ENCODE results near the gene RPS23.

RPS23 gene

GRCh38 chr5:82277987-82278710 is at the start of gene RPS23:
RPS23 (minus strand) TSS chr5:82278354; CDS start chr5:82278323, 31 bp downstream.
- DNase-seq: peak; percentile 91

- no peak for DNase-seq
Measured at GRCh38 chr5:82327941-82328340, 49.8 kb upstream of the RPS23 start.

DNA sequence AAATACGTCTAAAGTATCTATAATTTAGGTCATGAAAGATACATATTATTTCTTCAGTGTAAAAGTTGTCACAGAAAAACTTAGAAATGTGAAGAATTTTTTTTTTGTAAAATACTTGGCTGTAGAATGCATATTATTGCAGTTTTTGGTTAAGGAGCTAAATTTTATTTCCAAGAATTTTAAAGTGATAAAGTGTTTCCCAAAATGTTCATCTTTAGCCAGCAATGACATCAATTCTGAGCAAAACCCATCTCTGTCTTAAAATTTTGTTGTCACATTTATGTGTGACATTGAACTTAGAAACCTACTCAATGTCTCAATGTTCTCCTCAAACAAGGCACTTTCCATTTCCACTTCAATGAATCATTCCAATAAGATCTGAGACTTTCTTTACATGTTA is 47.8 kb upstream of the RPS23 start:
- no peak for DNase-seq

DNA sequence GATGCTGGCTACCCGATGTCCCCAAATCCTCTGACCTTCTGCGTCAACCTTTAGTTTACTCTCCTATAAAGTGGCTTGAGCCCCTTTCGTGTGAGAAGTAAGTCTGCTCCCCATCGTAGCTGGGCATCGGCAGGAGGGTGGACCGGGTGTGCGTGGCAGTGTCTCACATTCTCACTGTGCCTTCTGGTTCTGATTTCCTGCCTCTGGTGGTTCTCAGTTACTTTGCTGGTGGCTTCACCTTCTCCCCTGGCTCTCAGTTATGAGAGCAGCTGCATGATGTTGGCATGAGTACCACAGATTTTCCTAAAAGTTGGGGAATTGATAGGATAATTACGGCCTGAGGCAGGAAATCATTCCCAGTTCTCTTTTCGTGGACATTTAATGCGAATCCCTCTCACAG is 47.0 kb upstream of the RPS23 start:
- DNase-seq: no peak

DNA sequence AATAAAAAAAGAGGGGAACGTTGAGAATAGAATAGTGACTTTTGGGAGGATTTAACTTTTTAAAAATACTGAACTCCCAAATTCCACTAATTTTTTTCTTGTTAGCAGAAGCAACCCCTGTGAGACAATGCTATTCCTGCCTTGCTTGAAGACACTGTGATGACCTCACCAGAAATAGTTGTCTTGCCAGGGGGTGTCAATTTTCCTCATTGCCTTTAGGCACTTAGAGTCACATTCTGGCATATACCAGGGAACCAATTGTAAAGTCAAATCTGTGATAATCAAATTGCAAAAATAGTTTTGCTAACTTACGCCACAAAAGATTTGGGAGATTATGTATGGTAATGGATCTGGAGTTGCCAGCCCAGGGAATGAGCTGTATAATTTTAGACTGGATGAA is 42.8 kb upstream of the RPS23 start:
- no peak for DNase-seq

GRCh38 chr5:82319651-82320376 is 41.7 kb upstream of the RPS23 start:
- no peak for DNase-seq

- no peak for DNase-seq
Measured at GRCh38 chr5:82319192-82319591, 41.0 kb upstream of the RPS23 start.

GRCh38 chr5:82314964-82315758 is 37.0 kb upstream of the RPS23 start:
- no peak for DNase-seq

- DNase-seq: no peak
Measured at GRCh38 chr5:82313016-82313415, 34.9 kb upstream of the RPS23 start.

DNA sequence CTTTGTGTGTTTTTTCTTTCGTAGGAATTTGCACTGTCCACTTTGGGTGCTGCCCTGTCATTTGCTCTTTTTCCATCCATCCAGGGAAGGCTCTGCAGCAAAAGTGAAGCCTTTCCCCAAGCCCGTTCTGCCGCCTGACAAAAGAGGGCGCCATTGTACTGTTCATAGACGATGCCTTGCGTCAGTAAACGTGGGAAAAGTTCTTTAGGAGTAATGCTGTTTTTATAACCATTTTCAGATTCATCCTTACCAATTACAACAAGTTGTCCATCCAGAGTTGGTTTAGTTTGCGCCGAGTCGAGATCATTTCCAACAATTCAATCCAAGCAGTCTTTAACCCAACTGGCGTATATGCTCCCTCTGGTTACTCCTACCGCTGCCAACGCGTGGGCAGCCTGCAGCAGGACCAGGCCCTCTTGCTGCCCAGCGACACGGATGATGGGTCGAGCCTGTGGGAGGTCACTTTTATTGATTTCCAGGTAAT is 34.3 kb upstream of the RPS23 start:
- DNase-seq: peak; percentile 37

DNA sequence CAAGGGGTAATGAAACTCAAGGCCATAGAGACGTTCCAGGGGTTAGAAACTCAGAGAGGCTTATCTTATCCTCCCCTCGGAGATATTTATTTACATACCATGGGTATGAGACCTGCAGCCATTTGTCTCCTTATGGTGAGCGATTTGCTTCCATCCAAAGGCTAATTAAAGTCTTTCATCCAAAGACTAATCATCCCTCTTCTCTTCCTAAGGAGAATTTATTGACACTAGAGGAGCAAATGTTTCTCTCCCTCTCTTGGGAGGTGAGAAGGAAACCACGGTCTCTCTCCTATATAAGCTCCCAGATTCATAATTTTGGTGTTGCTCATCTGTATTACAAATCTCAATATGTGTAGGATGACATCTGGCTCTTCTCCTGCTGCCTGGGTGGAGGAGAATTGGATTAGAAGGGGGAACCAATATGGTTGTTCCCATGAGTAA is 31.0 kb upstream of the RPS23 start:
- DNase-seq: no peak

DNA sequence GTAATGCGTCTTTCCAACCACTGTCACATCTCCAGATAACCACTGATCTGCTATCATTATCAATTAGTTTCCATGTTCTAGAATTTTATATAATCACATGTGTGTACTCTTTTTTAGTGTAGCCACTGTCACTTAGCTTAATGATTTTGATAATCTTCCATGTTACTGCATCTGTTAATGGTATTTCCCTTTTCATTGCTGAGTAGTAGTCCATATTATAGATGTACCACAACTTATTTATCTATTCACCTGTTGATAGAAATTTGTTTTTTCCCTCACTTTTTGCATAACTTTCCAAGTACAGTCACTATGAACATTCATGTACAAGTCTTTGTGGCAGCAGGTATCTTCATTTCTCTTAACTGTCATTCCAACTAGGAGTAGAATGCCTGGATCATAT is 30.3 kb upstream of the RPS23 start:
- no peak for DNase-seq

- DNase-seq: no peak
Measured at GRCh38 chr5:82307451-82307850, 29.3 kb upstream of the RPS23 start.

GRCh38 chr5:82306151-82306550 is 28.0 kb upstream of the RPS23 start:
- DNase-seq: no peak

GRCh38 chr5:82301190-82301589 is 23.0 kb upstream of the RPS23 start:
- DNase-seq: no peak

GRCh38 chr5:82298668-82299067 is 20.5 kb upstream of the RPS23 start:
- no peak for DNase-seq

DNA sequence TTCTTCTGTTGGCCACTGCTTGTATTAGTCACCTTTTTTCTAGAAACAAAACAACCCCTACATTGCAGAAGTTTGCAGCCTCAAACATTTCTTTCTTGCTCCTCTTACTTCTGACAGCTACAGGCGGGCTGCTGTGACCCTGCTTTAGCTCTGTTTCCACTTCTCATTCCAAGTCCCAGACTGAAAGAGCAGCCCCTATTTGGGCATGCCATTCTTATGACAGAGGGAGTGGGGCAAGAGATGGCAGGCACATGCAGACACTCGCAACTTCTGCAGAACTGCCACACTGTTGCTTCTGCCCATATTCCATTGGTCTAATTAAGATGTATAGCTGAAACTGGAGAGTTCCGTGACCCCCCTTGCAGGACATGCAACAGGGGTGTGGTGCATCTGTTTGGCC is 19.6 kb upstream of the RPS23 start:
- DNase-seq: no peak

GRCh38 chr5:82296929-82297328 is 18.8 kb upstream of the RPS23 start:
- DNase-seq: no peak

- no peak for DNase-seq
Measured at GRCh38 chr5:82295959-82296531, 17.9 kb upstream of the RPS23 start.

GRCh38 chr5:82295144-82295543 is 17.0 kb upstream of the RPS23 start:
- DNase-seq: no peak

DNA sequence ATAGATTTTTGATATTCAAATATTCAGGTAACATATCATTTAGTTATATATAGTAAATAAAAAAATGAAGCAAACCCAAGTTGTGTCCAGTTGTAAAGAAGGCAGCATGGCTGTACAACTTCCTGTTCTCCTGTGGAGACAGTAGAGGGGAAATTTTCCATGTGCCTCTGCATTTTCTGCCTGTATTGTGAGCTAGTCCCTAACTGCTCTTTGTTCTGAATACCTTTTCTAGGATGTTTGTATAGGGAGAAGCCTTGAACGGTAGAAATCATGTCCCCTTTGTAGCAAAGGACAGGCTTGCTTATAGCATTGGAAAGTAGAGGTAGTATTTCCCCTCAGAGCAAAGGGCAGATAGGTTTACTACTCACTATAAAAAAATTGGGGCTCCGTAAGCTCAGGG is 13.3 kb upstream of the RPS23 start:
- no peak for DNase-seq

DNA sequence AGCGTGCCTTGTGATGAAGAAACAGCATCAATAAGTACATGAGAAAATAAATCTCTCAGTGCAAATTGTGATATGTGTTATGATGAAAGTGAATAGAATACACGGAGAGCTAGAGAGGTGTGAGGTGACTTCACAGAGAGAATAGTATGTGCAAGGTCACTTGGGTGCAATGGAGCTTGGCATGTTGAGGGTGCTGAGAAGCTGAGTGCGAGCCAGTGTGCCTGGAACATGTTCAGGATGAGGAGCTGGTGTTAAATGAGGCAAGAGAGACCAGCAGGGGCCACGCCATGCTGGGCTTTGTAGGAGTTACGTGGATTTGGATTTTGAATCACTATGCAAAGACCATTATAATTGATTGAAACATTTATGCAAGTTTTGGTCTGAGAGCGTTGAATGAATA is 12.8 kb upstream of the RPS23 start:
- DNase-seq: no peak

DNA sequence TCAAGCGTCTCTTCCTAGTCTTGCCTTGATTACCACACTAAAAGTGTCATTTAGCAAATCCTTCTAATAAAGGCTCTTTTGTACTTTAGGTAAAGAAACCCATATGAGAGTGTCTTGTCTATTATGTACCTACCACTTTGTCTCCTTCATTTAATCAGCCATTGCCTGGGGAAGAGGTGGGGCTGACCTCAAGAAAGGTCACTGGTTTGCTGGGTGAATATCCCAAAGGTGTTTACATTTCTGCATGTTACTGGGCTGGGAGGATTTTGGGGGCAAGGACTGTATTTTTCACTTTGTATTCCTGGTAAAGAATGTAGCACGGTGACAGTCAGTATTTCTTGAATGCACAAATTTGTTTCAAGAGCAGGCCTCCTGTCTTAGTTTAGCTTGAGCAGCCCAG is 11.9 kb upstream of the RPS23 start:
- DNase-seq: no peak
